Hematopoietic multipotent progenitor cell treated with erythropoietin and hydrocortisone succinate and interleukin-3 and kit ligand, for 6 days (in vitro differentiated cells): ENCODE results near the gene GPR183.

Experiments
- DNase-seq: peaks from one replicate; pipeline ENCODE4 v3.0.0-alpha.2; 2015

GPR183 gene

GRCh38 chr13:99290894-99291293, 16.3 kb downstream of the GPR183 start:
- no peak for DNase-seq

- no peak for DNase-seq
Measured at GRCh38 chr13:99289674-99290337, 17.4 kb downstream of the GPR183 start.

- DNase-seq, result no peak
Measured at GRCh38 chr13:99289271-99289670, 17.9 kb downstream of the GPR183 start.

GRCh38 chr13:99288089-99288488, 19.1 kb downstream of the GPR183 start:
- no peak for DNase-seq

GRCh38 chr13:99287551-99287950, 19.6 kb downstream of the GPR183 start:
- no peak for DNase-seq

- no peak for DNase-seq
Measured at GRCh38 chr13:99285432-99286182, 21.6 kb downstream of the GPR183 start.

- no peak for DNase-seq
Measured at GRCh38 chr13:99282264-99283231, 24.7 kb downstream of the GPR183 start.

- DNase-seq, result peak; percentile 70
Measured at GRCh38 chr13:99281811-99282263, 25.4 kb downstream of the GPR183 start.

- DNase-seq, result no peak
Measured at GRCh38 chr13:99280166-99280565, 27.0 kb downstream of the GPR183 start.

- DNase-seq, result no peak
Measured at GRCh38 chr13:99279637-99280036, 27.6 kb downstream of the GPR183 start.

- DNase-seq, result no peak
Measured at GRCh38 chr13:99278843-99279242, 28.4 kb downstream of the GPR183 start.

GRCh38 chr13:99278200-99278599, 29.0 kb downstream of the GPR183 start:
- peak; percentile 60 for DNase-seq

GRCh38 chr13:99277629-99278028, 29.6 kb downstream of the GPR183 start:
- peak; percentile 56 for DNase-seq

GRCh38 chr13:99276706-99277105, 30.5 kb downstream of the GPR183 start:
- DNase-seq, result no peak

- no peak for DNase-seq
Measured at GRCh38 chr13:99275093-99275469, 32.1 kb downstream of the GPR183 start.

GRCh38 chr13:99273128-99273527, 34.1 kb downstream of the GPR183 start:
- no peak for DNase-seq

- DNase-seq, result no peak
Measured at GRCh38 chr13:99272481-99272880, 34.7 kb downstream of the GPR183 start.

- DNase-seq, result no peak
Measured at GRCh38 chr13:99271249-99271648, 36.0 kb downstream of the GPR183 start.

GRCh38 chr13:99270518-99270917, 36.7 kb downstream of the GPR183 start:
- DNase-seq, result no peak

- DNase-seq, result peak; percentile 86
Measured at GRCh38 chr13:99269627-99270241, 37.5 kb downstream of the GPR183 start.

- DNase-seq, result no peak
Measured at GRCh38 chr13:99268822-99269221, 38.4 kb downstream of the GPR183 start.

- peak; percentile 80 for DNase-seq
Measured at GRCh38 chr13:99267927-99268326, 39.3 kb downstream of the GPR183 start.

- DNase-seq, result peak; percentile 77
Measured at GRCh38 chr13:99266827-99267226, 40.4 kb downstream of the GPR183 start.
